Sigmoid colon (tissue), 4 donors: ENCODE data around the gene NUDC.

ENCODE experiments used
- CTCF ChIP-seq, 4 experiments: fragments of 450-650 bp in 3 of 4; fragments of 200-600 bp in 1 of 4; IDR thresholded peaks; one replicate each; pipeline ENCODE4 v1.5.1; 2016 to 2019; ENCODE audit warnings: antibody characterized with exemption in 4 of 4, mild to moderate bottlenecking in 3 of 4, moderate library complexity in 2 of 4
- POLR2AphosphoS5 ChIP-seq, 4 donors: sonication (generic); formaldehyde crosslinking; IDR thresholded peaks; one replicate each; pipeline ENCODE4 v1.6.1; 2017; ENCODE audit warnings: antibody characterized with exemption in 4 of 4

GRCh38 chr1:26897351-26897750 lies 24.2 kb upstream of the NUDC start:
- TF ChIP-seq CTCF (IDR thresholded peaks at IDR 0.05), result no peak
- no peak for TF ChIP-seq POLR2AphosphoS5 (IDR thresholded peaks at IDR 0.05)
